ENCODE results near the gene ZNF358. TPM values are rescaled to one million over a fixed set of nuclear protein-coding genes. Genes with fewer than 3 reads are reported as not detected.

Gene ZNF358
- total and polyA plus RNA-seq, 2 of the 13 experiments (the other 11 are each of a cell fraction or from before 2014, with no cell fraction given) = 9.1 to 37.0 TPM

DNA sequence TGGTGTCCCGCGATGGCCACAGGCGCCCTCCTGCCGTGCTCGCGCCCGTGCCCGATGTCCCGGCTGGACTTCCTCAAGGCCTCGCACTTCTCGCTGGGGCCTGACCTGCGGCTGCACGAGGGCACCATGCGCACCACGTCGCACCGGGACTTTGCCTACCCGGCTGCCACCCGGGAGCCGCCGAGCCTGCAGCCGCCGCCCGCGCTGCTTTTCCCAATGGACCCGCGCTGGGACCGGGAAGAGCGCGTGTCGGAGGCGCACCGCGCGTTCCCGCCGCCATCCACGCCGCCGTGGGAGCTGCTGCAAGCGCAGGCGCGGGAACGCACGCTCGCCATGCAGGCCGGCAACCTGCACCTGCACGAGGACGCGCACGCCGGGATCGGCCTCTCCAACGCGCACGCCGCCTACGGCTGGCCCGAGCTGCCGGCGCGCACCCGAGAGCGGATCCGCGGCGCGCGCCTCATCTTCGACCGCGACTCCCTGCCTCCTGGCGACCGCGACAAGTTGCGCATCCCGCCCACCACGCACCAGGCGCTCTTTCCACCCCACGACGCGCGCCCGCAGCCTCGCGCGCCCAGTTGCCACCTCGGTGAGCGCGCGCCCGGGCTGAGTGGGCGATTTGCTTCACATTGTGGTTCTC, 15.0 kb upstream of the ZNF358 start (continued):
- TF ChIP-seq, protein P1, sequence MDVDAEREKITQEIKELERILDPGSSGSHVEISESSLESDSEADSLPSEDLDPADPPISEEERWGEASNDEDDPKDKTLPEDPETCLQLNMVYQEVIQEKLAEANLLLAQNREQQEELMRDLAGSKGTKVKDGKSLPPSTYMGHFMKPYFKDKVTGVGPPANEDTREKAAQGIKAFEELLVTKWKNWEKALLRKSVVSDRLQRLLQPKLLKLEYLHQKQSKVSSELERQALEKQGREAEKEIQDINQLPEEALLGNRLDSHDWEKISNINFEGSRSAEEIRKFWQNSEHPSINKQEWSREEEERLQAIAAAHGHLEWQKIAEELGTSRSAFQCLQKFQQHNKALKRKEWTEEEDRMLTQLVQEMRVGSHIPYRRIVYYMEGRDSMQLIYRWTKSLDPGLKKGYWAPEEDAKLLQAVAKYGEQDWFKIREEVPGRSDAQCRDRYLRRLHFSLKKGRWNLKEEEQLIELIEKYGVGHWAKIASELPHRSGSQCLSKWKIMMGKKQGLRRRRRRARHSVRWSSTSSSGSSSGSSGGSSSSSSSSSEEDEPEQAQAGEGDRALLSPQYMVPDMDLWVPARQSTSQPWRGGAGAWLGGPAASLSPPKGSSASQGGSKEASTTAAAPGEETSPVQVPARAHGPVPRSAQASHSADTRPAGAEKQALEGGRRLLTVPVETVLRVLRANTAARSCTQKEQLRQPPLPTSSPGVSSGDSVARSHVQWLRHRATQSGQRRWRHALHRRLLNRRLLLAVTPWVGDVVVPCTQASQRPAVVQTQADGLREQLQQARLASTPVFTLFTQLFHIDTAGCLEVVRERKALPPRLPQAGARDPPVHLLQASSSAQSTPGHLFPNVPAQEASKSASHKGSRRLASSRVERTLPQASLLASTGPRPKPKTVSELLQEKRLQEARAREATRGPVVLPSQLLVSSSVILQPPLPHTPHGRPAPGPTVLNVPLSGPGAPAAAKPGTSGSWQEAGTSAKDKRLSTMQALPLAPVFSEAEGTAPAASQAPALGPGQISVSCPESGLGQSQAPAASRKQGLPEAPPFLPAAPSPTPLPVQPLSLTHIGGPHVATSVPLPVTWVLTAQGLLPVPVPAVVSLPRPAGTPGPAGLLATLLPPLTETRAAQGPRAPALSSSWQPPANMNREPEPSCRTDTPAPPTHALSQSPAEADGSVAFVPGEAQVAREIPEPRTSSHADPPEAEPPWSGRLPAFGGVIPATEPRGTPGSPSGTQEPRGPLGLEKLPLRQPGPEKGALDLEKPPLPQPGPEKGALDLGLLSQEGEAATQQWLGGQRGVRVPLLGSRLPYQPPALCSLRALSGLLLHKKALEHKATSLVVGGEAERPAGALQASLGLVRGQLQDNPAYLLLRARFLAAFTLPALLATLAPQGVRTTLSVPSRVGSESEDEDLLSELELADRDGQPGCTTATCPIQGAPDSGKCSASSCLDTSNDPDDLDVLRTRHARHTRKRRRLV (CRISPR knock-in tag; IDR thresholded peaks at IDR 0.05) = no peak
- TF ChIP-seq NAIF1 (CRISPR knock-in tag; IDR thresholded peaks at IDR 0.05; ENCODE audit: borderline replicate concordance) (no peak), ZNF484 (CRISPR knock-in tag; IDR thresholded peaks at IDR 0.05; ENCODE audit: borderline replicate concordance, low read depth) (no peak), XRCC5 (optimal IDR thresholded peaks at IDR 0.05; ENCODE audit: low read length) (no peak), ZNF552 (CRISPR knock-in tag; IDR thresholded peaks at IDR 0.05; ENCODE audit: borderline replicate concordance) (no peak), KDM5B (CRISPR knock-in tag; IDR thresholded peaks at IDR 0.05; ENCODE audit: borderline replicate concordance) (peak; percentile 87), ARNTL (CRISPR knock-in tag; IDR thresholded peaks at IDR 0.05) (no peak), NCOA2 (CRISPR knock-in tag; IDR thresholded peaks at IDR 0.05) (no peak), THAP11 (CRISPR knock-in tag; IDR thresholded peaks at IDR 0.05) (peak; percentile 26; the same call in 1 of the 2 replicates), ZNF234 (CRISPR knock-in tag; conservative IDR thresholded peaks at IDR 0.05) (no peak), ZNF776 (CRISPR knock-in tag; IDR thresholded peaks at IDR 0.05) (peak; percentile 92; the same call in 1 of the 2 replicates), ZNF737 (CRISPR knock-in tag; IDR thresholded peaks at IDR 0.05; ENCODE audit: borderline replicate concordance) (no peak), ZNF879 (CRISPR knock-in tag; IDR thresholded peaks at IDR 0.05) (no peak)
- TF ChIP-seq, protein P2, sequence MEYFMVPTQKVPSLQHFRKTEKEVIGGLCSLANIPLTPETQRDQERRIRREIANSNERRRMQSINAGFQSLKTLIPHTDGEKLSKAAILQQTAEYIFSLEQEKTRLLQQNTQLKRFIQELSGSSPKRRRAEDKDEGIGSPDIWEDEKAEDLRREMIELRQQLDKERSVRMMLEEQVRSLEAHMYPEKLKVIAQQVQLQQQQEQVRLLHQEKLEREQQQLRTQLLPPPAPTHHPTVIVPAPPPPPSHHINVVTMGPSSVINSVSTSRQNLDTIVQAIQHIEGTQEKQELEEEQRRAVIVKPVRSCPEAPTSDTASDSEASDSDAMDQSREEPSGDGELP (IDR thresholded peaks at IDR 0.05; ENCODE audit: borderline replicate concordance, low read depth) = no peak
- TF ChIP-seq, protein P3, sequence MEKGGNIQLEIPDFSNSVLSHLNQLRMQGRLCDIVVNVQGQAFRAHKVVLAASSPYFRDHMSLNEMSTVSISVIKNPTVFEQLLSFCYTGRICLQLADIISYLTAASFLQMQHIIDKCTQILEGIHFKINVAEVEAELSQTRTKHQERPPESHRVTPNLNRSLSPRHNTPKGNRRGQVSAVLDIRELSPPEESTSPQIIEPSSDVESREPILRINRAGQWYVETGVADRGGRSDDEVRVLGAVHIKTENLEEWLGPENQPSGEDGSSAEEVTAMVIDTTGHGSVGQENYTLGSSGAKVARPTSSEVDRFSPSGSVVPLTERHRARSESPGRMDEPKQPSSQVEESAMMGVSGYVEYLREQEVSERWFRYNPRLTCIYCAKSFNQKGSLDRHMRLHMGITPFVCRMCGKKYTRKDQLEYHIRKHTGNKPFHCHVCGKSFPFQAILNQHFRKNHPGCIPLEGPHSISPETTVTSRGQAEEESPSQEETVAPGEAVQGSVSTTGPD (CRISPR knock-in tag; IDR thresholded peaks at IDR 0.05) = no peak
- TF ChIP-seq, protein P4, sequence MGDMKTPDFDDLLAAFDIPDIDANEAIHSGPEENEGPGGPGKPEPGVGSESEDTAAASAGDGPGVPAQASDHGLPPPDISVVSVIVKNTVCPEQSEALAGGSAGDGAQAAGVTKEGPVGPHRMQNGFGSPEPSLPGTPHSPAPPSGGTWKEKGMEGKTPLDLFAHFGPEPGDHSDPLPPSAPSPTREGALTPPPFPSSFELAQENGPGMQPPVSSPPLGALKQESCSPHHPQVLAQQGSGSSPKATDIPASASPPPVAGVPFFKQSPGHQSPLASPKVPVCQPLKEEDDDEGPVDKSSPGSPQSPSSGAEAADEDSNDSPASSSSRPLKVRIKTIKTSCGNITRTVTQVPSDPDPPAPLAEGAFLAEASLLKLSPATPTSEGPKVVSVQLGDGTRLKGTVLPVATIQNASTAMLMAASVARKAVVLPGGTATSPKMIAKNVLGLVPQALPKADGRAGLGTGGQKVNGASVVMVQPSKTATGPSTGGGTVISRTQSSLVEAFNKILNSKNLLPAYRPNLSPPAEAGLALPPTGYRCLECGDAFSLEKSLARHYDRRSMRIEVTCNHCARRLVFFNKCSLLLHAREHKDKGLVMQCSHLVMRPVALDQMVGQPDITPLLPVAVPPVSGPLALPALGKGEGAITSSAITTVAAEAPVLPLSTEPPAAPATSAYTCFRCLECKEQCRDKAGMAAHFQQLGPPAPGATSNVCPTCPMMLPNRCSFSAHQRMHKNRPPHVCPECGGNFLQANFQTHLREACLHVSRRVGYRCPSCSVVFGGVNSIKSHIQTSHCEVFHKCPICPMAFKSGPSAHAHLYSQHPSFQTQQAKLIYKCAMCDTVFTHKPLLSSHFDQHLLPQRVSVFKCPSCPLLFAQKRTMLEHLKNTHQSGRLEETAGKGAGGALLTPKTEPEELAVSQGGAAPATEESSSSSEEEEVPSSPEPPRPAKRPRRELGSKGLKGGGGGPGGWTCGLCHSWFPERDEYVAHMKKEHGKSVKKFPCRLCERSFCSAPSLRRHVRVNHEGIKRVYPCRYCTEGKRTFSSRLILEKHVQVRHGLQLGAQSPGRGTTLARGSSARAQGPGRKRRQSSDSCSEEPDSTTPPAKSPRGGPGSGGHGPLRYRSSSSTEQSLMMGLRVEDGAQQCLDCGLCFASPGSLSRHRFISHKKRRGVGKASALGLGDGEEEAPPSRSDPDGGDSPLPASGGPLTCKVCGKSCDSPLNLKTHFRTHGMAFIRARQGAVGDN (CRISPR knock-in tag; IDR thresholded peaks at IDR 0.05) = peak; percentile 98

All from HepG2 (cell line).